Esophagus (tissue), 2 donors: ENCODE results near the gene MAFB. TPM values are rescaled to one million over a fixed set of nuclear protein-coding genes. Genes with fewer than 3 reads are reported as not detected.

Experiments
- H3K27ac ChIP-seq, 2 donors: one replicate each; pipeline ENCODE4 v1.5.1; 2013; ENCODE audit warnings: low read depth in 2 of 2, mild to moderate bottlenecking in 2 of 2, inconsistent platforms in 1 of 2, low read length in 1 of 2, moderate library complexity in 1 of 2
- H3K27me3 ChIP-seq, 2 donors: one replicate each; pipeline ENCODE4 v1.6.1; 2013; ENCODE audit warnings: low read length in 2 of 2, control low read depth in 1 of 2, mild to moderate bottlenecking in 1 of 2; ENCODE audit not compliant: insufficient read depth in 2 of 2, control insufficient read depth in 1 of 2
- H3K36me3 ChIP-seq, 2 donors: one replicate each; pipeline ENCODE4 v1.6.1; 2013; ENCODE audit warnings: low read length in 1 of 2; ENCODE audit not compliant: control insufficient read depth in 2 of 2, insufficient read depth in 2 of 2
- H3K4me1 ChIP-seq, 2 donors: one replicate each; pipeline ENCODE4 v1.6.1; 2013; ENCODE audit warnings: low read length in 1 of 2; ENCODE audit not compliant: control insufficient read depth in 2 of 2, insufficient read depth in 2 of 2
- H3K4me3 ChIP-seq, 2 donors: one replicate each; pipeline ENCODE4 v1.5.1; 2013; ENCODE audit warnings: low read length in 2 of 2, mild to moderate bottlenecking in 2 of 2, low read depth in 1 of 2, moderate library complexity in 1 of 2
- H3K9me3 ChIP-seq, 2 donors: one replicate each; pipeline ENCODE4 v1.6.1; 2013; ENCODE audit warnings: mild to moderate bottlenecking in 2 of 2, low read depth in 1 of 2, low read length in 1 of 2, moderate library complexity in 1 of 2; ENCODE audit not compliant: control insufficient read depth in 2 of 2, insufficient read depth in 1 of 2
- WGBS, 2 donors: extraction: QIAGEN DNeasy Blood & Tissue Kit; methylation state at CpG; one replicate each; pipeline ENCODE4 v1.1.7; 2013; 5-methylcytosine and 5-hydroxymethylcytosine counted together
- polyA plus RNA-seq, 2 donors: library from polyadenylated mRNA; stranded (reverse); fragments of 200-250 nt; gene quantifications; one replicate each; pipeline ENCODE4 v1.2.3, GENCODE V29; 2013
- donor health status: healthy with polysubstance abuse.
- donor health status: Bipolar disorder and iron deficiency.

The MAFB gene
- polyA plus RNA-seq, 2 donors: 13.9 to 18.8 TPM

- no peaks in the 10 kb centered on the region for H3K27me3 ChIP-seq
- WGBS, 2 donors: 86 to 87% methylated on average over 8 of the region's 8 CpGs
- no peak overlapping the region for H3K4me3 ChIP-seq
These were observed 36.5 kb downstream of the MAFB start for GRCh38 chr20:40652441-40652987.

DNA sequence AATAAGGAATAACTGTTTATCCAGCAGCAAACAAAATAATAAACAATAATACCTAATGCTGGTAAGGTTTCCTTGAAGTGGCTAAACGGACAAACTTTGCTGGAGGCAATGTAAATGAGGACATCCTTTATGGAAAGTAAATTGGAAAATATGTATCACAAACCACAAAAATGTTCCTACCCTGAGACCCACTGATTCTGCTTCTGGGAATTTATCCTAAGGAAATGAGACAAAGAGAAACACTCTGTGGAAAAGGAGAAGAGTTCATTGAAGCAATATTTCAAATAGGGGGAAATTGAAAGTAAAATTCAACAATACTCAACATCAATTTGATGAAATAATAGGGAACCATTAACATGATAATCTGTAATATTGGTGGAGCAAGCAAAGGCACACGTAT is 37.9 kb downstream of the MAFB start:
- Histone ChIP-seq H3K27me3 (no peaks in the 10 kb centered on the region), H3K4me3 (no peak overlapping the region), H3K36me3 (no peaks in the 10 kb centered on the region), H3K4me1 (peaks cover 0 to 2% of the 10 kb centered on the region in 2 donors), H3K27ac (no peak overlapping the region), H3K9me3 (no peaks in the 10 kb centered on the region)
- 57 to 61% methylated on average over 2 of the region's 2 CpGs for WGBS, 2 donors

More at GRCh38 chr20:40652441-40652987, 36.5 kb downstream of the MAFB start:
- Histone ChIP-seq H3K27ac (no peak overlapping the region), H3K4me1 (peaks cover 0 to 2% of the 10 kb centered on the region in 2 donors), H3K9me3 (no peaks in the 10 kb centered on the region), H3K36me3 (no peaks in the 10 kb centered on the region)

GRCh38 chr20:40650707-40651106 is 38.3 kb downstream of the MAFB start:
- no peak overlapping the region for H3K4me3 ChIP-seq
- 58 to 74% methylated on average over 4 of the region's 4 CpGs for WGBS, 2 donors

DNA sequence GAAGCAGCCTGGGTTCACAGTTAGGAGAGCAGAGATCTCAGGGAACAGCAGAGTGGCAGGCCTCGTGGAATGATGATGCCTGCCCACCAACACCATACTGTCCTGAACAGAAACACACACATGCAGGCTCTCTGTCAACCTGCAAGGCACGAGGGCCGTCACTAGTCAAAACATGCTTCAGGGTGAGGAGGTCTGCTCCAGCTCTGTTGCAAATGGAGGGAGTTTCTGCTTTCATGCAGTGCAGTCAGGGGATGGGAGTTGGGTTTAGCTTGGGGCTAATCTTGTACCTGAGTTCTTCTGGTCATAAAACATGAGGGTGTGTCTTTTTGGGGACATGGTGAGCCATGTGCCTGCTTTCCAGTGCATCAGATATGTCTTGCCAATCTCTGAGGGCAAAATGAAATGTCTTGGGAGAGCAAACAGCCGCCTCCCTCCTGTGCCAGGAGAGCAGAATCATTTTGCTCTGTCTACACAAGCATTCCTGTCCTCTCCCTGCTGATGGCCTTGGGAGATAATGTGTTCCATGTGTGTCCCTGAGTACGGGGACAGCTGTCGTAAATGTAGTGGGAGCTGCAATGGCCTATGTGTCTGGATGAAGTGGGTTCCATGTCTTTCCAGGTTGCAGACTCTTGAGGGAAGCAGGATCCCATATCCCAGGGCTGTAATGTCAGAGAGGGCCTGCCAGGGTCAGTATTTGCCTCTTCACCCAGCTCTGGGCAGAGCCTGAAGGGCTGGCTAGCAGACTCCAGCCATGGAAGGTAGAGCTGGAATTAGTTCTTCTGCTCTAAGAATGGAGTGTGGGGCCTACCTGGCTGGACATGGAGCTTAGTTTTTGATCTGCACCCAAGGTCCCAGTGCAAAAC is 40.6 kb downstream of the MAFB start:
- Histone ChIP-seq H3K9me3 (no peaks in the 10 kb centered on the region), H3K4me3 (no peak overlapping the region), H3K4me1 (peaks cover 0 to 6% of the 10 kb centered on the region in 2 donors), H3K36me3 (no peaks in the 10 kb centered on the region), H3K27me3 (no peaks in the 10 kb centered on the region), H3K27ac (no peak overlapping the region)
- WGBS, 2 donors: 68 to 77% methylated on average over 6 of the region's 6 CpGs

More at GRCh38 chr20:40650707-40651106, 38.3 kb downstream of the MAFB start:
- H3K4me1 ChIP-seq: peaks cover 0 to 2% of the 10 kb centered on the region in 2 donors
- no peaks in the 10 kb centered on the region for H3K36me3 ChIP-seq
- no peaks in the 10 kb centered on the region for H3K9me3 ChIP-seq
- H3K27ac ChIP-seq: no peak overlapping the region
- no peaks in the 10 kb centered on the region for H3K27me3 ChIP-seq

- Histone ChIP-seq H3K4me3 (no peak overlapping the region), H3K4me1 (peaks cover 0 to 4% of the 10 kb centered on the region in 2 donors), H3K27ac (no peak overlapping the region), H3K36me3 (no peaks in the 10 kb centered on the region), H3K9me3 (no peaks in the 10 kb centered on the region), H3K27me3 (no peaks in the 10 kb centered on the region)
- WGBS, 2 donors: 55 to 66% methylated on average over 6 of the region's 6 CpGs
These were observed 42.2 kb downstream of the MAFB start for GRCh38 chr20:40646813-40647212.

DNA sequence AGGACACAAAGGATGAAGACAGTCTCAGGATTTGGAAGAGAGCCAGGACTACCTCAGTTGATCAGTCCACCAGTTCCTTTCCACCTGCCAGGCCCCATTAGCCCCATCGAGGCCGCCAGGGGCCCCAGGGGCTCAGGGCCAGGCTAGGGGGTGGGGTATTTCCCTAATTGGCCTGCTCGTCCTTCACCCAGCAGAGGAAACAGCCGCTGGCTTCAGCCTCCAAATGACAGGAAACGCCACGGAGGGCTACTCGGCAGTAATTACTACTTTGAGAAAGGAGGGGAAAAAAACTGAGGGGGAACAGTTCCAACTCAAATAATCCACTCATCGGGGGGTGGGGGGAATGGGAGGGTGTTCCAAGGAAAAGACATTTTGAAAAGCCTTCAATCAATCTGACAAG is 42.7 kb downstream of the MAFB start:
- 17 to 30% methylated on average over 8 of the region's 8 CpGs for WGBS, 2 donors
- Histone ChIP-seq H3K36me3 (no peaks in the 10 kb centered on the region), H3K9me3 (no peaks in the 10 kb centered on the region), H3K4me3 (no peak overlapping the region), H3K4me1 (peaks cover 0 to 4% of the 10 kb centered on the region in 2 donors), H3K27me3 (no peaks in the 10 kb centered on the region), H3K27ac (no peak overlapping the region)

DNA sequence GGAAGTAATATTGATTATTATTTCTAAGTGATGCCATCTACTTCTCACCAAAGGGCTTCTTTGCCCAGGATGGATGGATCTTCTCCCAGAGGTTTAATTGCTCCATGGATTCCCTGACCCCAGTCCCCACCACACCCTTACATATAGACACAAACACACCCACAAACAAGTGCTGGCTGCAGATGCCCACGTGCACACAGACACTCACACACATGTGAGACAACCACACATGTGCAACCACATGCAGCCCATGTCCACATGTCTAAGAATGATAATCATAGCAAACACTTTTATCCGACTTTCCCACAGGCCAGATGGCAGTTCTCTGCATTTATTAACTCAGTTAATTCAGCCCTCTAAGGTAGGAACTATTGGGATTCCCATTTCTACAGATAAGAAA is 44.2 kb downstream of the MAFB start:
- WGBS, 2 donors: 57 to 85% methylated on average over 2 of the region's 2 CpGs
- H3K36me3 ChIP-seq: no peaks in the 10 kb centered on the region
- H3K4me1 ChIP-seq: peaks cover 0 to 4% of the 10 kb centered on the region in 2 donors
- no peaks in the 10 kb centered on the region for H3K27me3 ChIP-seq
- no peak overlapping the region for H3K4me3 ChIP-seq
- H3K27ac ChIP-seq: no peak overlapping the region
- H3K9me3 ChIP-seq: no peaks in the 10 kb centered on the region

DNA sequence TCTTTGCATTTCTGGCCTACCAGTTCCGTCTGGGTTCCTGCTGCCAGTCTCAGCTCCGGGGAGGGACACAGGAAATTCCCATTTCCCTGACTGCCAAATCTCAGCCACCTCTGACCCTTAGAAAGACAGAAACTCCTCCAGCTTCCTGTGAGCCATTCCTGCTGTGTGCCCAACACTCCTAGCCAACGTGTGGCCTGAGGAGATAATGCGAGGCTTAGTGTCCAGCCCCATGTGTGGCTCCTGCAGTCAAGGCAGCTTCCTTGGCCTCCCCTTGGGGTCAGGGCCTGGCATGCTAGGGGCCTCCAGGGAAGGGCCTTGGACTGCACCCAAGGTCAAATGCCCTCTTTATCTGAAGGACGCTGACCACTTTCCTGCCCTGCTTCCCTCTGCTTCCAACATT is 45.1 kb downstream of the MAFB start:
- Histone ChIP-seq H3K4me1 (peaks cover 0 to 4% of the 10 kb centered on the region in 2 donors), H3K36me3 (no peaks in the 10 kb centered on the region), H3K27ac (no peak overlapping the region), H3K27me3 (no peaks in the 10 kb centered on the region), H3K4me3 (no peak overlapping the region), H3K9me3 (no peaks in the 10 kb centered on the region)
- 56 to 60% methylated on average over 5 of the region's 5 CpGs for WGBS, 2 donors

DNA sequence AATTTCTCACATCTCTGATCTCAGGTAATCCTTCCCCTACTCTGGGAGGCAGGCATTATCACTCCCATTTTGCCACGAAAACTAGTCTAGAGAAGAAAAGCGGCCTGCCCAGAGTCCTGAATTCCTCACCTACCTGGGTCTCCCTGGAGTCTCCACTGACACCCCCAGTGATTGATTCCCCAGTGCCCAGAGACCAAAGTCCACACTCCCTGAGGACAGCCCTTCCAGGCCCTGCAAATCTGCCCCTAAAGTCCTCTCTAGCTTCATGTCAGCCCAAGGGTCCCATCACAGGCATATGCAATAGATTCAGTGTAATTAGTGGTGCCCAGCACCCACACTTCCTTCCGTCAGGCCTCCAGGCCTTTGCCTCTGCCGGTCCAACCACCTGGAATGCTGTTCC is 47.2 kb downstream of the MAFB start:
- H3K27ac ChIP-seq: no peak overlapping the region
- no peaks in the 10 kb centered on the region for H3K9me3 ChIP-seq
- H3K36me3 ChIP-seq: no peaks in the 10 kb centered on the region
- no peaks in the 10 kb centered on the region for H3K27me3 ChIP-seq
- H3K4me1 ChIP-seq: peaks cover 0 to 4% of the 10 kb centered on the region in 2 donors
- no peak overlapping the region for H3K4me3 ChIP-seq
- 71 to 78% methylated on average over 4 of the region's 4 CpGs for WGBS, 2 donors
